Adrenal gland (tissue), 19 donors: ENCODE measurements around the gene TMEM200B. TPM values are rescaled to one million over a fixed set of nuclear protein-coding genes. Genes with fewer than 3 reads are reported as not detected.
A peak's percentile ranks its signal among the peaks of the same experiment; 100 is the strongest.

Source experiments
- DNase-seq, 7 donors: peaks; one replicate each; pipeline ENCODE4 v3.0.0-alpha.2; 2019 to 2020
- H3K27ac ChIP-seq, 5 donors: fragments of 200-600 bp; sonication (generic) in 4 of 5; 1 replicate in 3 of 5; 2 replicates in 2 of 5; pipeline versions ENCODE4 v1.5.1 to v1.8.0; 2016 to 2020; ENCODE audit warnings: mild to moderate bottlenecking in 1 of 5
- H3K27me3 ChIP-seq: fragments of 200-600 bp; 2 replicates; pipeline ENCODE4 v1.8.0; 2021
- H3K36me3 ChIP-seq, 2 donors: fragments of 200-600 bp; replicated peaks in 1 of 2; 1 replicate in 1 of 2; 2 replicates in 1 of 2; pipeline versions ENCODE4 v1.5.1 to v1.8.0; 2018 to 2022
- H3K4me1 ChIP-seq, 2 donors: fragments of 200-600 bp; replicated peaks in 1 of 2; 1 replicate in 1 of 2; 2 replicates in 1 of 2; pipeline versions ENCODE4 v1.5.1 to v1.8.0; 2018 to 2021
- H3K4me3 ChIP-seq, 4 donors: fragments of 200-600 bp; sonication (generic) in 3 of 4; one replicate each; pipeline ENCODE4 v1.5.1; 2016 to 2018
- H3K9me3 ChIP-seq, 3 donors: fragments of 200-600 bp; sonication (generic) in 1 of 3; replicated peaks in 1 of 3; 1 replicate in 2 of 3; 2 replicates in 1 of 3; pipeline versions ENCODE4 v1.5.1 to v1.8.0; 2016 to 2021
- CTCF ChIP-seq, 6 experiments: fragments of 450-650 bp in 4 of 6; fragments of 200-600 bp in 2 of 6; sonication (generic) in 1 of 6; IDR thresholded peaks; 1 replicate in 5 of 6; 2 replicates in 1 of 6; pipeline versions ENCODE4 v1.5.1 to v1.8.0; 2016 to 2021; ENCODE audit warnings: antibody characterized with exemption in 6 of 6, mild to moderate bottlenecking in 2 of 6, moderate library complexity in 1 of 6
- POLR2A ChIP-seq, 2 donors: fragments of 450-650 bp; IDR thresholded peaks; one replicate each; pipeline ENCODE4 v1.6.1; 2017; ENCODE audit warnings: antibody characterized with exemption in 2 of 2, mild to moderate bottlenecking in 2 of 2, moderate library complexity in 1 of 2
- WGBS, 4 donors: extraction: QIAGEN DNeasy Blood & Tissue Kit in 2 of 4; methylation state at CpG; one replicate each; pipeline versions ENCODE4 v1.1.5 to v1.1.7; 2013 to 2017; 5-methylcytosine and 5-hydroxymethylcytosine counted together
- intact Hi-C, 2 donors: fragments of 100-400 bp; cut with DNase I; formaldehyde crosslinking; loops; one replicate each; pipeline versions ENCODE4 v1.14.1 to v1.15.0; 2022 to 2023
- long read RNA-seq, 10 donors: library from polyadenylated mRNA in 3 of 10; unstranded in 2 of 10; stranded (forward) in 1 of 10; transcript quantifications; one replicate each; pipeline ENCODE4 v2.0.0 and lab custom pipeline, GENCODE V29; 2021 to 2026
- polyA plus RNA-seq, 3 donors: library from polyadenylated mRNA; stranded (reverse); fragments of 200-250 nt in 2 of 3; fragments of 350-450 nt in 1 of 3; fragmentation: Illumina TruSeq in 1 of 3; extraction: RNeasy Lipid Tissue Mini Kit (QIAGEN cat#74804) in 1 of 3; gene quantifications; one replicate each; pipeline ENCODE4 v1.2.3, GENCODE V29; 2013 to 2014
- total RNA-seq, 9 donors: library from RNA; depleted of rRNA in 4 of 9; stranded (reverse); fragments of >200 nt in 4 of 9; fragments of 120-200 nt in 1 of 9; fragmentation: NEBNext Ultra II Directional in 1 of 9; extraction: Animal tissue kit (Norgen Biotek cat#: 25700) in 1 of 9; gene quantifications; one replicate each; pipeline versions ENCODE4 v1.1.0 to v1.2.4, GENCODE V29; 2013 to 2023
- donor health status: healthy with polysubstance abuse.
- donor health status: Bipolar disorder and iron deficiency.
- donor health status: DM: yes; HTN: yes; CAD: no.
- donor health status: DM: no; HTN: no; CAD: no.
- donor health status: DM: no; HTN: no; CAD: no.
- donor health status: DM: yes; HTN: yes; CAD: no.

TMEM200B gene
- total RNA-seq (10 to 100 TPM in 2 of 9 donors, 1 to 10 TPM in 7; 1.8 to 13.3 (median 6.0) TPM), polyA plus RNA-seq (1 to 10 TPM; 1.8 to 3.3 (median 2.4) TPM)
- long read RNA-seq, donor 1, partial matches to known transcripts, result 0 of 1 reads
- long read RNA-seq, donor 1, other reads (novel, unspliced or antisense), result 0 of 1 reads
- long read RNA-seq, donor 2, result 0 reads
- long read RNA-seq, donor 3, result 0 reads
- long read RNA-seq, donor 4, result 0 reads
- long read RNA-seq, donor 5, transcript TMEM200B-202 (2 exons, 2,501 nt), result major isoform, 21 of 27 reads
- long read RNA-seq, donor 5, partial matches to known transcripts, result 0 of 27 reads
- long read RNA-seq, donor 5, other reads (novel, unspliced or antisense), result 4 of 27 reads
- long read RNA-seq, donor 6, result 0 reads
- long read RNA-seq, donor 7, result 0 reads
- long read RNA-seq, donor 8, partial matches to known transcripts, result 0 of 2 reads
- long read RNA-seq, donor 8, other reads (novel, unspliced or antisense), result 0 of 2 reads
- long read RNA-seq, donor 9, partial matches to known transcripts, result 0 of 1 reads
- long read RNA-seq, donor 9, other reads (novel, unspliced or antisense), result 0 of 1 reads
- long read RNA-seq, donor 10, partial matches to known transcripts, result 0 of 2 reads
- long read RNA-seq, donor 10, other reads (novel, unspliced or antisense), result 0 of 2 reads

GRCh38 chr1:29123887-29124365, at the start of gene TMEM200B:
Gene TMEM200B, minus strand, starts transcription at chr1:29123903. Its CDS starts 2,075 bp downstream, at chr1:29121828.
- Histone ChIP-seq H3K4me1 (peaks cover 22 to 27% of the 10 kb centered on the region in 2 donors), H3K36me3 (no peaks in the 10 kb centered on the region), H3K27me3 (peaks cover 12% of the 10 kb centered on the region), H3K27ac (peak within 1 kb of the TSS in 4 of 5 donors; percentile 45 to 96 (median 80)), H3K4me3 (peak within 1 kb of the TSS in 2 of 4 donors; percentile 40 to 95), H3K9me3 (no peaks in the 10 kb centered on the region)
- DNase-seq, result no peak
- intact Hi-C loops, result loop anchor here in 1 of 2 donors (10.0 kb wide), 1 partner anchor 239 kb away; no protein-coding TSS in a partner anchor
- WGBS, 4 donors, result 1 to 2% (median 1%) methylated on average over 11 to 46 of the region's 46 CpGs; no CpG with 5 or more reads in 1 of the 4 donors
- TF ChIP-seq CTCF (IDR thresholded peaks at IDR 0.05) (no peak), POLR2A (IDR thresholded peaks at IDR 0.05) (no peak)

- intact Hi-C loops, result no loop called here
- Histone ChIP-seq H3K4me3 (no peak overlapping the region), H3K27me3 (no peaks in the 10 kb centered on the region), H3K36me3 (peaks cover 0 to 12% of the 10 kb centered on the region in 2 donors), H3K4me1 (peaks cover 15 to 52% of the 10 kb centered on the region in 2 donors), H3K9me3 (no peaks in the 10 kb centered on the region), H3K27ac (no peak overlapping the region)
- TF ChIP-seq POLR2A (IDR thresholded peaks at IDR 0.05) (no peak), CTCF (IDR thresholded peaks at IDR 0.05) (no peak)
- DNase-seq, result peak in 1 of 7 donors; percentile 44
- WGBS, 4 donors, result 88 to 92% (median 91%) methylated on average over 4 to 8 of the region's 8 CpGs
Observed at GRCh38 chr1:29172415-29172939, 48.8 kb upstream of the TMEM200B start.

- WGBS, 4 donors, result 84 to 93% (median 88%) methylated on average over 5 of the region's 5 CpGs
- no peaks in the 10 kb centered on the region for H3K9me3 ChIP-seq
- no peak overlapping the region for H3K4me3 ChIP-seq
- TF ChIP-seq POLR2A (IDR thresholded peaks at IDR 0.05) (no peak), CTCF (IDR thresholded peaks at IDR 0.05) (no peak)
- H3K36me3 ChIP-seq, result peaks cover 0 to 13% of the 10 kb centered on the region in 2 donors
- H3K27me3 ChIP-seq, result no peaks in the 10 kb centered on the region
- intact Hi-C loops, result no loop called here
- DNase-seq, result no peak
- H3K4me1 ChIP-seq, result peaks cover 9 to 43% of the 10 kb centered on the region in 2 donors
- no peak overlapping the region for H3K27ac ChIP-seq
Observed at GRCh38 chr1:29171521-29171920, 47.8 kb upstream of the TMEM200B start.

GRCh38 chr1:29171089-29171488, 47.4 kb upstream of the TMEM200B start:
- WGBS, 4 donors, result 4 to 25% (median 17%) methylated on average over 2 to 3 of the region's 3 CpGs
- DNase-seq, result peak in 1 of 7 donors; percentile 39
- H3K4me3 ChIP-seq, result no peak overlapping the region
- H3K4me1 ChIP-seq, result peaks cover 7 to 38% of the 10 kb centered on the region in 2 donors
- no peaks in the 10 kb centered on the region for H3K27me3 ChIP-seq
- intact Hi-C loops, result no loop called here
- H3K27ac ChIP-seq, result no peak overlapping the region
- TF ChIP-seq CTCF (IDR thresholded peaks at IDR 0.05), result no peak
- no peak for TF ChIP-seq POLR2A (IDR thresholded peaks at IDR 0.05)
- no peaks in the 10 kb centered on the region for H3K9me3 ChIP-seq
- peaks cover 0 to 17% of the 10 kb centered on the region in 2 donors for H3K36me3 ChIP-seq
